Upper lobe of left lung (tissue), 6 donors: ENCODE measurements around the gene PLA2G4A. TPM values are rescaled to one million over a fixed set of nuclear protein-coding genes. Genes with fewer than 3 reads are reported as not detected.

Experiments
- ATAC-seq, 2 donors: fragments of 200-7000 bp; cut with Tn5 transposase; one replicate each; pipeline ENCODE4 v1.9.1; 2022; ENCODE audit warnings: mild to moderate bottlenecking in 2 of 2, moderate library complexity in 2 of 2; ENCODE audit not compliant: low FRiP score in 2 of 2
- DNase-seq, 2 donors: peaks; one replicate each; pipeline ENCODE4 v3.0.0-alpha.2; 2019 to 2020
- H3K27ac ChIP-seq, 4 donors: fragments of 200-600 bp; sonication (generic); one replicate each; pipeline ENCODE4 v1.5.1; 2016 to 2019
- H3K27me3 ChIP-seq, 4 donors: fragments of 200-600 bp; sonication (generic); one replicate each; pipeline ENCODE4 v1.5.1; 2017 to 2019
- H3K36me3 ChIP-seq, 4 donors: fragments of 200-600 bp; sonication (generic); one replicate each; pipeline ENCODE4 v1.5.1; 2016 to 2019
- H3K4me1 ChIP-seq, 4 donors: fragments of 200-600 bp; sonication (generic); one replicate each; pipeline ENCODE4 v1.5.1; 2018 to 2019
- H3K4me3 ChIP-seq, 4 donors: fragments of 200-600 bp; sonication (generic); one replicate each; pipeline ENCODE4 v1.5.1; 2017 to 2019; ENCODE audit warnings: mild to moderate bottlenecking in 2 of 4, moderate library complexity in 1 of 4
- H3K9me3 ChIP-seq, 4 donors: fragments of 200-600 bp; sonication (generic); one replicate each; pipeline ENCODE4 v1.5.1; 2018 to 2019
- CTCF ChIP-seq, 6 experiments: fragments of 450-650 bp in 4 of 6; fragments of 200-600 bp in 2 of 6; sonication (generic) in 2 of 6; IDR thresholded peaks; one replicate each; pipeline ENCODE4 v1.5.1; 2016 to 2019; ENCODE audit warnings: antibody characterized with exemption in 6 of 6
- EP300 ChIP-seq, 4 donors: sonication (generic); formaldehyde crosslinking; IDR thresholded peaks; one replicate each; pipeline ENCODE4 v1.5.1; 2017; ENCODE audit warnings: antibody characterized with exemption in 4 of 4, control low read depth in 2 of 4
- POLR2A ChIP-seq, 4 donors: fragments of 450-650 bp; IDR thresholded peaks; one replicate each; pipeline ENCODE4 v1.5.1; 2016 to 2017; ENCODE audit warnings: antibody characterized with exemption in 4 of 4, mild to moderate bottlenecking in 2 of 4
- POLR2AphosphoS5 ChIP-seq, 2 donors: sonication (generic); formaldehyde crosslinking; IDR thresholded peaks; one replicate each; pipeline ENCODE4 v1.5.1; 2017; ENCODE audit warnings: antibody characterized with exemption in 2 of 2
- WGBS, 2 donors: methylation state at CpG; one replicate each; pipeline ENCODE4 v1.1.5; 2017 to 2018; 5-methylcytosine and 5-hydroxymethylcytosine counted together
- total RNA-seq, 6 donors: library from RNA; depleted of rRNA in 4 of 6; stranded (reverse); fragments of >200 nt in 4 of 6; gene quantifications; one replicate each; pipeline versions ENCODE4 v1.1.0 to v1.2.1, GENCODE V29; 2016 to 2021
- donor health status: DM: no; HTN: no; CAD: no; lungs with moderate emphysema.
- donor health status: DM: no; HTN: yes; CAD: no; lungs with severe emphysema.

The PLA2G4A gene
- total RNA-seq, 6 donors from 2014 or later: 2.1 to 11.8 (median 7.5) TPM

- WGBS, 2 donors: 81 to 83% methylated on average over 2 of the region's 2 CpGs
- ATAC-seq: peak in 1 of 2 donors; percentile 70
- no peak for DNase-seq
These were observed 49.6 kb downstream of the PLA2G4A start for GRCh38 chr1:186878356-186878755.

GRCh38 chr1:186880982-186881381 is 52.2 kb downstream of the PLA2G4A start:
- no peak overlapping the region for H3K27ac ChIP-seq
- H3K27me3 ChIP-seq: no peaks in the 10 kb centered on the region
- peaks cover 0 to 5% (median 0%) of the 10 kb centered on the region in 4 donors for H3K9me3 ChIP-seq
- no peak overlapping the region for H3K4me3 ChIP-seq
- ATAC-seq (no peak), DNase-seq (no peak)
- H3K36me3 ChIP-seq: no peaks in the 10 kb centered on the region
- H3K4me1 ChIP-seq: no peaks in the 10 kb centered on the region
- no peak for TF ChIP-seq EP300 (IDR thresholded peaks at IDR 0.05)
- TF ChIP-seq POLR2A (IDR thresholded peaks at IDR 0.05): no peak
- no peak for TF ChIP-seq POLR2AphosphoS5 (IDR thresholded peaks at IDR 0.05)
- TF ChIP-seq CTCF (IDR thresholded peaks at IDR 0.05): no peak
- WGBS, 2 donors: 64 to 69% methylated on average over 1 of the region's 1 CpG

More at GRCh38 chr1:186878356-186878755, 49.6 kb downstream of the PLA2G4A start:
- H3K9me3 ChIP-seq: no peaks in the 10 kb centered on the region
- TF ChIP-seq POLR2AphosphoS5 (IDR thresholded peaks at IDR 0.05) (no peak), POLR2A (IDR thresholded peaks at IDR 0.05) (no peak), CTCF (IDR thresholded peaks at IDR 0.05) (no peak), EP300 (IDR thresholded peaks at IDR 0.05) (no peak)
- no peaks in the 10 kb centered on the region for H3K36me3 ChIP-seq
- no peaks in the 10 kb centered on the region for H3K4me1 ChIP-seq
- H3K27ac ChIP-seq: no peak overlapping the region
- no peak overlapping the region for H3K4me3 ChIP-seq
- H3K27me3 ChIP-seq: no peaks in the 10 kb centered on the region

- TF ChIP-seq POLR2A (IDR thresholded peaks at IDR 0.05): no peak
- Histone ChIP-seq H3K4me1 (no peaks in the 10 kb centered on the region), H3K27me3 (no peaks in the 10 kb centered on the region), H3K36me3 (no peaks in the 10 kb centered on the region), H3K27ac (no peak overlapping the region), H3K4me3 (no peak overlapping the region), H3K9me3 (peaks cover 0 to 5% (median 0%) of the 10 kb centered on the region in 4 donors)
- ATAC-seq (no peak), DNase-seq (no peak)
- WGBS, 2 donors: 78 to 89% methylated on average over 6 of the region's 6 CpGs
These were observed 53.8 kb downstream of the PLA2G4A start for GRCh38 chr1:186882372-186883134.

GRCh38 chr1:186884251-186884650 is 55.5 kb downstream of the PLA2G4A start:
- Histone ChIP-seq H3K27ac (no peak overlapping the region), H3K9me3 (peaks cover 0 to 5% (median 0%) of the 10 kb centered on the region in 4 donors), H3K36me3 (no peaks in the 10 kb centered on the region), H3K4me3 (no peak overlapping the region), H3K4me1 (no peaks in the 10 kb centered on the region), H3K27me3 (no peaks in the 10 kb centered on the region)
- WGBS, 2 donors: 95 to 100% methylated on average over 1 of the region's 1 CpG
- no peak for TF ChIP-seq EP300 (IDR thresholded peaks at IDR 0.05)
- no peak for TF ChIP-seq POLR2A (IDR thresholded peaks at IDR 0.05)
- TF ChIP-seq CTCF (IDR thresholded peaks at IDR 0.05): no peak
- no peak for TF ChIP-seq POLR2AphosphoS5 (IDR thresholded peaks at IDR 0.05)
- ATAC-seq: no peak
- DNase-seq: no peak

- no peak overlapping the region for H3K4me3 ChIP-seq
- no peaks in the 10 kb centered on the region for H3K27me3 ChIP-seq
- peaks cover 0 to 5% (median 0%) of the 10 kb centered on the region in 4 donors for H3K9me3 ChIP-seq
- H3K36me3 ChIP-seq: no peaks in the 10 kb centered on the region
- DNase-seq: no peak
- H3K4me1 ChIP-seq: no peaks in the 10 kb centered on the region
- no peak for TF ChIP-seq POLR2A (IDR thresholded peaks at IDR 0.05)
- no peak for TF ChIP-seq EP300 (IDR thresholded peaks at IDR 0.05)
- TF ChIP-seq POLR2AphosphoS5 (IDR thresholded peaks at IDR 0.05): no peak
- TF ChIP-seq CTCF (IDR thresholded peaks at IDR 0.05): no peak
- 74 to 83% methylated on average over 2 of the region's 2 CpGs for WGBS, 2 donors
- H3K27ac ChIP-seq: no peak overlapping the region
- no peak for ATAC-seq
These were observed 58.5 kb downstream of the PLA2G4A start for GRCh38 chr1:186887203-186887602.
